DMS79 (cell line): ENCODE measurements around the gene SET.
"Not testable (repeated sequence)": the region's sequence is repeated elsewhere in the genome, so short reads cannot be mapped to it uniquely, and the experiment has no call there.

Experiments
- DNase-seq: peaks from one replicate; lab custom pipeline; 2025; lab: John Stamatoyannopoulos, UW

SET gene, protein sequence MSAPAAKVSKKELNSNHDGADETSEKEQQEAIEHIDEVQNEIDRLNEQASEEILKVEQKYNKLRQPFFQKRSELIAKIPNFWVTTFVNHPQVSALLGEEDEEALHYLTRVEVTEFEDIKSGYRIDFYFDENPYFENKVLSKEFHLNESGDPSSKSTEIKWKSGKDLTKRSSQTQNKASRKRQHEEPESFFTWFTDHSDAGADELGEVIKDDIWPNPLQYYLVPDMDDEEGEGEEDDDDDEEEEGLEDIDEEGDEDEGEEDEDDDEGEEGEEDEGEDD

DNA sequence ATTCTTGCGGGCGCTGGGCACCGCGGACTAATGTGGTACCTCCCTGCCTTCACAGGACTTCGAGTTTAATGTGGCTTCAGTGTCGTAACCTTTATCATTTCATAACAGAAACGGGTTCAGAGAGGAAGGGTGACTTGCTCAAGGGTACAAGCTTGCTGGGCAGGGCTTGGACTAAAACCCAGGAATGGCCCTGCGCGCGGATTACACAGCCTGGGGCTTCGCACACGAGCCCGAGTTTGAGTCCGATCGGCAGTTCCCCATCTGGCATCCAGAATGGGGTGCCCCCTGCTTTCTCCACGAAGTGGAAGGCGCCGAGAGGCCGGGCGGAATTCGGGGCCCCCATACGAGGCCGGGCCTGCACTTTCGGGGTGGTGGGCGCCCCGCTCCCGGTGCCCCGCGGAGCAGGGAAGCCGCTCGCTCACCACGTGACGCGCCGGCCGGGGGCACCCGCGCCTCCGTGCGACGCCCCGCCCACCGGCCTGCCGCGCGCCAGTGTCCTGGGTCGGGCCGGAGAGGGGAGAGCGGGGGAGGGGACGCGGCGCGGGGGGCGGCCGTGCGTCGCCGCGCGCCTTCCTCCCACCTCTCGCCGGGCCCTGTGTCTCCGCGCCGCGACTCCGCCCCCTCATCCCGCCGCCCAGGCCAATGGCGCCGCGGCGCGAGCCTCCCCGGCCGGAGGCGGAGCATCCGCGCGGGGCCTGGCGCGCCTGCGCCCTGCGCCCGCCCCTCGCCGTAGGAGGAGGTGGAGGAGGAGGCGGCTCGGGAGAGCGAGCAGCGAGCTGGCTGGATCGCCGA lies at the start of gene SET:
TSS of gene SET (plus strand) at position 722 of the 792 bp plus-strand sequence. CDS start 361 bp downstream, outside the sequence.
- DNase-seq, result peak; percentile 86

DNA sequence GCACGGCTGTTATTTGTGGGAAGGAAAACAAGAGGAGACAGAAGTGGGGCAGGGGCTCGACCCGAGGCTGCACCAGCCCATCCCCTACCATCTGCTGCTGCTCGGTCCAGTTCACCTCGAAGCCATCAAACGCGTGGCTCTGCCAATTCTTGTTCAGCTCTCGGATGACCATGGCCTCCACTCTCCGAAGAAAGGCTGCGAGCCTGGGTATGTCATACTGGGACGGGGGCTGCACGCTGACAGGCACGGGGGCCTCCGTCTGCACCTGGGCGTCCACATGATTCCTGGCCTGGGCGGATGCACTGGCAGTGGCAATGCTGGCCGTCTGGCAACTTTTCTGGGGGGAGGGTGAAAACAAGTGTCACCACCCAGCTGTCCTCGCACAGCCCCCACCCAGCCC lies 48.4 kb upstream of the SET start:
- no peak for DNase-seq

DNA sequence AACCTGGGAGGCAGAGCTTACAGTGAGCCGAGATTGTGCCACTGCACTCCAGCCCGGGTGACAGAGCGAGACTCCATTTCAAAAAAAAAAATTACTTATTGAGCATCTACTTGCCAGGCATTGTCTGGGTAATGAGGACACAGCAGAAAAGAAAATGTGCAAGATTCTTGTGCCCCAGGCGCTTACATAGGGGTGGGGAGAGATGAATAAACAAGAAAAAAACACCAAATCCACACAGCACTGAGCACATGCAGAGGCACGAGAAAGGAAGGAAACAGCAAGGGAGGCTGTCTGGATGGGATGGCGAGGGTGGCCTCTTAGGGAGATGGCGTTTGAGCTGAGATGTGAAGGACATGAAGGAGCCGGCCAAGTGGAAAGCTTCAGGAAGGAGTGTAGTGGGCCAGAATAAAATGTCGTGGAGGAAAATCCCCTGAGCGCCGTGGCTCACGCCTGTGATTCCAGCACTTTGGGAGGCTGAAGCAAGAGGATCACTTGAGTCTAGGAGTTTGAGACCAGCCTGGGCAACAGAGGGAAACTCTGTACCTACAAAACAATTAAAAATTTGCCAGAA lies 46.3 kb upstream of the SET start:
- no peak for DNase-seq

DNA sequence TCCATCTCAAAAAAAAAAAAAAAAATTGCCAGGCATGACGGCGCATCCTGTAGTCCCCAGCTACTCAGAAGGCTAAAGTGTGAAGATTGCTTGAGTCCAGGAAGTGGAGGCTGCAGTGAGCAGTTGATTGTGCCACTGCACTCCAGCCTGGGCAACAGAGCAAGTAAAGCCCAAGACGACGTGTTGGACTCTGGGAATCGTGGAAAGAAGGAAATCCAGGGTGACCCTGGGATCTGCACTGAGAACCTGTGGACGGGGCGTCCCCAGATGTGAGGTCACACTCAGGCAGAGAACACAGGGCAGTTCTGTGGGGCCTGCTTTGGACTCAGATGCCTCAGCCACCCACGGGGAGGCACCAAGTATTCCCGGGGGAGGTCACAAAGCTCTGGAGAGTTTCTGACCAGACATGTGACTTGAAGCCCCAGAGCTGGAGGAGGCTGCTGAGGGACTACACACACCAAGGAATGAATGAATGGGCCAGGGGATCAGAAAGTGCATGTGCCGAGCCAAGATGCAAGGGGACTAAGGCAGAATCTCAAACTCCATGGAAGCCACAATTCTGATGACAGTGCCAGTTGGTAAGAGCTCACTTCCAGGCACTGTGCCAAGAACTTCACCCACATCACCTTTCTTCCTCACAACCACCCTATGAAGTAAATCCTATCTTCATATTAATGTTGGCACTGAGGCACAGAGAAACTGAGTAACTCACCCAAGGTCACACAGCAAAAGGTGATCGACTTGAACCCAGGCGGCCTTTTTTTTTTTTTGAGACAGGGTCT lies 45.3 kb upstream of the SET start:
- no peak for DNase-seq

DNA sequence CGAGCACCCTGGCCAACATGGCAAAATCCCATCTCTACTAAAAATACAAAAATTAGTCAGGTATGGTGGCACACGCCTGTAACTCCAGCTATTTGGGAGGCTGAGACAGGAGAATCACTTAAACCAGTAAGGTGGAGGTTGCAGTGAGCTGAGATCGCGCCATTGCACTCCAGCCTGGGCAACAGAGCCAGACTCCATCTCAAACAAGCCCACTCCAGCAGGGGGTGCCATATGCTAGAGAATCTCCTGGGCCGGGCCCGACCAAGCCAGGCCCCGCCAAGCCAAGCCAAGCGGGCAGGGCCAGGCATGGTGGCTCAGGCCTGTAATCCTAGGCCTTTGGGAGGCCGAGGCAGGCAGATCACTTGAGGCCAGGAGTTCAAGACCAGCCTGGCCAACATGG lies 40.8 kb upstream of the SET start:
- not testable (repeated sequence) for DNase-seq

DNA sequence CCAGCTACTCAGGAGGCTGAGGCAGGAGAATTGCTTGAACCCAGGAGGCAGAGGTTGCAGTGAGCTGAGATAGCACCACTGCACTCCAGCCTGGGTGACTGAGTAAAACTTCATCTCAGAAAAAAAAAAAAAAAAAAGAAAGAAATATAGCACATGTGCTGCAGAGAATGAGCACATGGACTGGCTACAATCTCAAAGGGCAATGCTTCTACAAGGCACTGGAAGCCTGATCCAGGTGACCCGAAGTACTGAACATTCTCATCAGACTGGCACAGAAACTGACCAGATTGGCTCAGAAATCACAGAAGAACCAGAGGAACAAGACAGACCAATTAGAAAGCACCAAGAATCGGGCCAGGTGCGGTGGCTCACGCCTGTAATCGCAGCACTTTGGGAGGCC lies 37.2 kb upstream of the SET start:
- DNase-seq, result no peak

DNA sequence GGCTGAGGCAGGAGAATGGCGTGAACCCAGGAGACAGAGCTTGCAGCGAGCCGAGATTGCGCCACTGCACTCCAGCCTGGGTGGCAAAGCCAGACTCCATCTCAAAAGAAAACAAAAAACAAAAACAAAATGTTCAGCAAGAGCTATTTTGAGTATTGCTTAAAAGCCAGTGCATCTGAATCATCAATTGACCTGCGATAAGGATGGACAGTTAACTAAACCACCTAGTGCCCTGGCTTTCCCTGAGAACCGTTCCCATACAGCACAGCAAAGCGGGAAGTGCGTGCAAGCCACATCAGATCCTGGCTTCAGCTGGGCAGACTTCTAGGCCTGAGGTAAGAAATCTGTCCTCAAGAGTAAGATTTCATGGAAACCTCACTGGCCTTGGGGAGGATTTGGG lies 35.1 kb upstream of the SET start:
- DNase-seq, result no peak

DNA sequence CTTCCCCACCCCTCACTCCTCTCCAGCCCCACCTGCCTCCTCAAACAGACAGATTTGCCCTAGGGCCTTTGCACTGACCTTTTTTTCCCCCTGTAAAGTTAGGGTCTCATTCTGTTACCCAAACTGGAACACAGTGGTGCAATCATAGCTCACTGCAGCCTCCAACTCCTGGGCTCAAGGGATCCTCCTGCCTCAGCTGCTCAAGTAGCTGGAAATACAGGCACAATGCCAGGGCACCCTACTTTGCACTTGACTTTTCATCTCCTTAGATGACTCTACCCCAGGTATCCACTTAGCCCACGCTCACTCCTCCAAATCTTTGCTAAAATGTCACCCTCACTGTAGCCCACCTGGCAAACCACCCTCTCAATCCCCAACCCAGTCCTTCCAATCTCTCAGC lies 34.5 kb upstream of the SET start:
- DNase-seq, result peak; percentile 14

DNA sequence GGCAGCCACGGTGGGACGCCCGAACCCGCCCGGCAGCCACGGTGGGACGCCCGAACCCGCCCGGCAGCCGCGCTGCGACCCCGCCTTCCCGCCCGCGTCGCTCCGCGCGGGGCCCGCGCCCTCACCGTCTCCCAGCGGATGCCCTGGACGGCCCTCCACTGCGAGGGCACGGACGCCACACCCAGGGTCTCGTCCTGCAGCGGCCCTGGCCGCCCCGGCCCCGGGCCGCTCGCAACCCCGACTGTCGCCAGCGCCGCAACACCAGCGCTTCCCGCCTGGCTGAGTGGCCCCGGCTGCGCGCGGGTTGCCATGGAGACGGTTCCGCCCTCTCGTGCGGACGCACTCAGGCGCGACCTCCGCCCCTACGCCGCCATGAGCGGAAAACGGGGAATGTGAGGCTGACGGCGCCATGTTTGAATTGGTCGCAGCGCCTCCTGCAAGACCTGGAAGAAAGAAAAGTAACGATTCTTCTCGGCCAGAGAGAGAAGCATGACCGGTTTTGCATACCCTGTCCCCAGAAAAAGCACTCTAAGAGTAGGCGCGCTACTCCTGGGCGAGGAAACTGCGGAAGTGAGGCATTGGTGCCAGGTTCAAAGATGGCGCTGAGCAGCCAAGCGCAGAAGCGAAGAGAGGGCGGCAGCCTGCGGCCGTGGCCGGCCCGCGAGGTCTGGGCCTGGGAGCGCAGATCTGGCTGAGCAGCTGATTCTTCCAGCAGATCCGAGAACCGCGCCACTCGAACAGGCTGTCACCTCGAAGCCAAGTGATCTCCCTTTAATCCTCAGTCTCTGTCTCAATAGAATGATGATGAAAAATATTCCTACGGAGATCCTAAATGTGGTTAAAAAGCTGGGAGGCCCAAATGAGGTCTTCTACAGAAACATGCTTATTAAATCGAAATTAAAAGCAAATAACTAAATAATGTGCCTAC lies 32.3 kb upstream of the SET start, which contains the start of gene DYNC2I2:
TSS of gene DYNC2I2 (minus strand) at position 432 of the 928 bp plus-strand sequence. CDS start at position 311, 121 bp downstream.
- peak; percentile 82 for DNase-seq

DNA sequence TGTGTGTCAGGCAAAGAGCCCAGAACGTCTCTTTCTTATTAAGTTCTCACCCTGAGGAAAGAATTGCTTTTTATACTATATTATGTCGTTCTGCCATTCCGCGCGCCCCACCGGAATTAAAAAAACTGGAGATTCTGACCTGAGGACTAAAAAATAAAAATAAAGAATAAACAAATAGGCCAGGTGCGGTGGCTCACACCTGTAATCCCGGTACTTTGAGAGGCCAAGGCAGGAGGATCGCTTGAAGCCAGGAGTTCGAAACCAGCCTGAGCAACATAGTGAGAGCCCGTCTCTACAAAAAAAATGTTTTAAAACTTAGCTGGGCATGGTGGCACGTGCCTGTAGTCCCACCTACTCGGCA lies 31.7 kb upstream of the SET start:
- DNase-seq, result no peak

DNA sequence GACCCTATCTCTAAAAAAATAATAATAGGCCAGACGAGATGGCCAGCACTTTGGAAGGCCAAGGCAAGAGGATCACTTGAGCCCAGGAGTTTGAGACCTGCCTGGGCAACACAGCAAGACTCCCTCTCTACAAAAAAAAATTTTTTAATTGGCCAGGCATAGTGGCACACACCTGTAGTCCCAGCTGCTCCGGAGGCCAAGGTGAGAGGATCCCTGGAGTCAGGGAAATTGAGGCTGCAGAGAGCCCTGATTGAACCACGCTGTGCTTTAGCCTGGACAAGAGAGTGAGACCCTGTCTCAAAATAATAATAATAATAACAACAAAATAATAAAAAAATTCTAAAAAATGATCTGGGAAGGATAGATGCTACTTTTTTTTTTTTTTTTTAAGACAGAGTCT lies 31.2 kb upstream of the SET start:
- DNase-seq, result no peak

DNA sequence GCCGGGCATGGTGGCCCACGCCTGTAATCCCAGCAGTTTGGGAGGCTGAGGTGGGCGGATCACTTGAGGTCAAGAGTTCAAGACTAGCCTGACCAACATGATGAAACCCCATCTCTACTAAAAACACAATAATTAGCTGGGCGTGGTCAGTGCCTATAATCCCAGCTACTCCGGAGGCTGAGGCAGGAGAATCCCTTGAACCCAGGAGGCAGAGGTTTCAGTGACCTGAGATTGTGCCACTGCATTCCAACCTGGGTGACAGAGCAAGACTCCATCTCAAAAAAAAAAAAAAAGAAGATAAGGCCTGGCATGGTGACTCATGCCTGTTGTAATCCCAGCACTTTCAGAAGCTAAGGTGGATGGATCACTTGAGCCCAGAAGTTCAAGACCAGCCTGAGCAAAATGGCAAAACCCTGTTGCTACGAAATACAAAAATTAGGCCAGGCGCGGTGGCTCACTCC lies 22.5 kb upstream of the SET start:
- DNase-seq, result not testable (repeated sequence)

DNA sequence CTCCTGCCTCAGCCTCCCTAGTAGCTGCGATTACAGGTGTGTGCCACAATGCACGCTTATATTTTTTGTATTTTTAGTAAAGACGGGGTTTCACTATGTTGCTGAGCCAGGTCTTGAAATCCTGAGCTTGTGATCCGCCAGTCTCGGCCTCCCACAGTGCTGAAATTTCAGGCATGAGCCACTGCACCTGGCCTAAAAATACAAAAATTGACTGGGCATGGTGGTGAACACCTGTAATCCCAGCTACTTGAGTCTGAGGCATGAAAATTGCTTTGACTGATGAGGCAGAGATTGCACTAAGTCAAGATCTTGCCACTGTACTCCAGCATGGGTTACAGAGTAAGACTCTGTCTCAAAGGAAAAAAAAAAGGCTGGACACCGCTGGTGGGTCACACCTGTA lies 19.2 kb upstream of the SET start:
- DNase-seq, result no peak

DNA sequence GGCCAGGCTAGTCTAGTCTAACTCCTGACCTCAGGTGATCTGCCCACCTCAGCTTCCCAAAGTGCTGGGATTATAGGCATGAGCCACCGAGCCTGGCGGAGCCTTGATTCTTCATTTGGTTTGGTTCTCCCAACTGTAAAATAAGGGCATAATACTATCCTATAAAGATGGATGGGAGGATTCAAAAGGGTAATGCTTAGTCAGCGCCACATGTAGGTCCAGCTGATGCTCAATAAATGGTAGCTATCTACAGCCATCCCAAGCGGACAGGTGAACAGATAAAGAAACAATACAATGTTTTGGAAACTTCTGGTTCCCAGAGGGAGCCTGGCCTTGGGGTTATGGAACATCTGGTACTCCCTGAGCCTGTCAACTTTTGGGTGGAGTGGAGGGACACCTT lies 13.6 kb upstream of the SET start:
- no peak for DNase-seq

DNA sequence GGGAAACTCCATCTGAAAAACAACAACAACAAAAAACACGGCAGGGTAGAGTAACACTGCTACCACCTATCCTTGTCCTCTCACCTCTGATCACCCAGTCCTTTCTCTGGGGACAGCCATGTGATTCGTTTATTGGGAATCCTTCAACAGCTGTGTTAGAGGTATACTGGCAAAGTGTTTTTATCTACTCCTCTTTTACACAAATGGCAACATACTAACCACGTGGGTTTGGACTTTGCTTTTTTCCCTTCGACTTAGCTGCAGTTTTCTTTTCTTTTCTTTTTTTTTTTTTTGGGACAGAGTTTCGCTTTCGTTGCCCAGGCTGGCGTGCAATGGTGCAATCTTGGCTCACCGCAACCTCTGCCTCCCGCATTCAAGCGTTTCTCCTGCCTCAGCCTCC lies 11.2 kb upstream of the SET start:
- no peak for DNase-seq

DNA sequence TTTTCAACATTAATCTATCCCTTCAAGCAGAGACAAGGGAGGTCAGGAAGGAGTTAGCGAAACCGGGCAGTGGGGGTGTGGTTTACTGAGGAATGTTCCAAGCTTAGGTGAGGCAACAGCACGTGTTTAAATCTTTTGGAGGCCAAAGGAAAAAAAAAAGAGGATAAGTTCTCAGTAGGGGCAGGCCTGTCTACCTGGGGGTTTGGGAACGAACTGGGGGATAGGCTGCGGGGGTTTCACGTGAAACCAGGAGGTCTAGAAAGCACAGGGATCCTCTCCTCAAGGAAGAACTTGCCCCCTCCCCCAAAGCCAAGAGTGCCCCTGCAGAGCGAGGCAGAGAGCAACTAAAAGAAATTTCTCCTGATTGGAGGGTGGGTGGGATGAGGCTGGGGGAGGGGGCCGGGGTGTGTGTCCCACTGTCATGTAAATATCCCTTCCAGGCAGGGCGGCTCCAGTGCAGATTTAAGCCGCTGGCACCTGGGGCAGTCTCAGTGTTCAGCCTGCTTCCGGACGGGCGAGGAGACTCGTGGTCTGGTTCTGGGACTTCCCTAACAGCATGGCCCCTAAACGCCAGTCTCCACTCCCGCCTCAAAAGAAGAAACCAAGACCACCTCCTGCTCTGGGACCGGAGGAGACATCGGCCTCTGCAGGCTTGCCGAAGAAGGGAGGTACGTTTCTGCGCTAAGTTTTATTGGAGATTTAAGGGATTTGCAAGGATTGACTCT lies 5.5 kb upstream of the SET start:
- DNase-seq, result no peak

DNA sequence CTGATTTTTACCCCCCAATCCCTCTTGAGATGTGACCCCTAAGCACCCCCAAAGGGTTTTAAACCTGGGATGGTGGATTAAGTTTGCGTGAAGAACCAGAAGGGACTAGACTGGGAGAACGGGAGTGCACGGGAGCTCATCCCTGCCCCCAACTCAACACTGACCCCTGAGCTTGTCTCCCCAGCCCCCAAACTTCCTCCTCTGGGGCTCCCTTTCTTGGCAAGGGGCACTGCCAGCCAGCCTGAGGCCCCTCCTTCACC lies 5.0 kb upstream of the SET start:
- no peak for DNase-seq

DNA sequence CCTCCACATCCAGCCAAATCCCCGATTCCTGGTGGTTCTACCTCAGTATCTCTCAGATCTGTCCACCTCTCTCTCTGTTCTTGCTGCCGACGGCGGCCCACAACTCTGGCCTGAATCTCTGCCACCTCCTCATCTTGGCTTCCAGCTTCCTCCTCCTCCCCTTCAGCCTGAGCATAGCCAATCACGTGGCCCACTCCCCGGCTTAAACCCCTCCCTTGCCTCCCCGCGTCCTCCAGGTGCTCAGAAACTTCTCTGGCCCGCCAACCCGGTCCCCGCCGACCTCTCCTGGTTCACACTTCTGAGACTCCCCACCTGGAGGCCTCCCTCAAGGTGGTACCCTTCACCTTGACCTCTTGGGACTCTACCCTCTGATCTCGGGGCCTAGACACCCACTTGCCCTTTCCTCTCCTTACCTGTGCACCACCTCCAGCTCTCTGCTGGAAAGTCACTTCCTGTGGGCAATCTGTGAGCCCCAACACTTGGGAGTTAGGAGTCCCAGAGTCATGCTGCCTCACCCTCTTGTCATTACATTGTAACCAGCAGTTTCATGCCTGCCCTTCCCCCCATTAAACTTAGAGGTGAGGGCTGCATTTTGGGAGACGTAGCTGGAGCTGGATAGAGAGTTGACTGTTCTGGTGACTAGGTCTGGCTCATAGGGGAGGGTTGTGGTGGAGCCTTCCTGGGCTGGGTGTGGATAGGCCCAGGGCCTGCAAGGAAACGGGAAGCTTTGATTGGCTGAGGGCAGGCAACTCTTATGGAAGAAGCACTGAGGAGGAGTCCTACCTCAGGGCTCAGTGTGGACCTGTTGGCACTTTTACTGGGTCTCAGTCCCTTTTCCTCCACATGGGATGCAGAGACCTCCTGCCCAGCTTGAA lies 4.5 kb upstream of the SET start:
- peak; percentile 43 for DNase-seq

DNA sequence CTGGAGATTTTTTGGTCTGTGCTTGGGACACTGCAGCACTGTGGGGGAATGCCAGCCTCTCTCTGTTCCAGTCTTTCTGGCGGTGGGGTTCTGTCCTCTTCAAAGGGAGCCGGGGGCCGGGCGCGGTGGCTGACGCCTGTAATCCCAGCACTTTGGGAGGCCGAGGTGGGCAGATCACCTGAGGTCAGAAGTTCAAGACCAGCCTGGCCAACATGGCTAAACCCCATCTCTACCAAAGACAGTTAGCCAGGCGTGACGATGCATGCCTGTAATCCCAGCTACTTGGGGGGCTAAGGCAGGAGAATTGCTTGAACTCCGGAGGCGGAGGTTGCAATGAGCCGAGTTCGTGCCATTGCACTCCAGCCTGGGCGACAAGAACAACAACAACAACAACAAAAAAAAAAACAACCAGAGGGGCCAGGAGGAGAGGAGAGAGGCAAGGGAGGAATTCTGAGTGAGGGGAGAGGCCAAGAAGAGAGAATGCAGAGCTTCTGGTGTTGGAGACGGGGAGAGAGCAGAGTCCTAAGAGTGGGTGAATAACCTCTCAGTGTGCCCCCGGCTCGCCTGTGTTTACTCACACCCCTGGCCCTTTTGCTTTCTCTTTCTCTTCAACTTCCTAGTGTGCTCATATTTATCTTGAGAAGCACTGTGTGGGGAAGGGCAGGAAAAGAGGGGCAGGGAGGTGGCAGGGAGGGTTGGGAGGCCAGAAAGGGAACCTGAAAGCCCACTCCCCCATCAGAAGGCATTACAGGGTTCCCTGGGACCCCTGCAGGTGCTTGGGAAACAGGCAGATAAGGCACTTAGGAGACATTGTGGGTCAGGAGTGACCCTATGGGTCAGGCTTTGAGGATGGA lies 3.2 kb upstream of the SET start:
- DNase-seq, result no peak
